Stimulated activated CD4-positive, alpha-beta T cell treated with anti-CD3 and anti-CD28 coated beads, Interleukin-1b, Interleukin-23, amount 100 ng/mL, for 1 hour (primary cell): Measurements from ENCODE around the gene INTS2.
"Not testable (repeated sequence)": the region's sequence is repeated elsewhere in the genome, so short reads cannot be mapped to it uniquely, and the experiment has no call there.

Experiments
- DNase-seq, 2 donors: peaks; one replicate each; pipeline ENCODE4 v3.0.0-alpha.2; 2020; ENCODE audit warnings: low read depth in 2 of 2

INTS2 gene

GRCh38 chr17:61847659-61848058 is 80.1 kb downstream of the INTS2 start:
- DNase-seq: no peak

GRCh38 chr17:61846761-61847375 is 80.9 kb downstream of the INTS2 start:
- DNase-seq: no peak

- no peak for DNase-seq
Observed at GRCh38 chr17:61846088-61846487, 81.7 kb downstream of the INTS2 start.

- no peak for DNase-seq
Observed at GRCh38 chr17:61843435-61843834, 84.3 kb downstream of the INTS2 start.

- DNase-seq: no peak
Observed at GRCh38 chr17:61842899-61843298, 84.9 kb downstream of the INTS2 start.

- no peak for DNase-seq
Observed at GRCh38 chr17:61839300-61839786, 88.4 kb downstream of the INTS2 start.

- peak in 1 of 2 donors; percentile 24 for DNase-seq
Observed at GRCh38 chr17:61837175-61838051, 90.4 kb downstream of the INTS2 start.

GRCh38 chr17:61836266-61837174 is 91.3 kb downstream of the INTS2 start:
- DNase-seq: no peak

GRCh38 chr17:61835606-61836005 is 92.2 kb downstream of the INTS2 start:
- no peak for DNase-seq

- DNase-seq: no peak
Observed at GRCh38 chr17:61834610-61835009, 93.2 kb downstream of the INTS2 start.

- no peak for DNase-seq
Observed at GRCh38 chr17:61833536-61834193, 94.1 kb downstream of the INTS2 start.

- no peak for DNase-seq
Observed at GRCh38 chr17:61832463-61832862, 95.3 kb downstream of the INTS2 start.

GRCh38 chr17:61831099-61831498 is 96.7 kb downstream of the INTS2 start:
- DNase-seq: no peak

GRCh38 chr17:61828694-61829093 is 99.1 kb downstream of the INTS2 start:
- no peak for DNase-seq

GRCh38 chr17:61827649-61828395 is 100.0 kb downstream of the INTS2 start:
- no peak for DNase-seq

GRCh38 chr17:61826866-61827265 is 100.9 kb downstream of the INTS2 start:
- not testable (repeated sequence) for DNase-seq

- not testable (repeated sequence) for DNase-seq
Observed at GRCh38 chr17:61826198-61826597, 101.6 kb downstream of the INTS2 start.

GRCh38 chr17:61825448-61826137 is 102.2 kb downstream of the INTS2 start:
- DNase-seq: no peak

GRCh38 chr17:61822326-61823285 is 105.2 kb downstream of the INTS2 start:
- DNase-seq: no peak
